HS-5 (cell line): ENCODE measurements around the gene MIA3.
A peak's percentile ranks its signal among the peaks of the same experiment; 100 is the strongest.
"Not testable (repeated sequence)": the region's sequence is repeated elsewhere in the genome, so short reads cannot be mapped to it uniquely, and the experiment has no call there.

ENCODE experiments used
- DNase-seq: peaks from one replicate; pipeline ENCODE4 v3.0.0-alpha.2; 2012; ENCODE audit warnings: low read depth

The MIA3 gene

DNA sequence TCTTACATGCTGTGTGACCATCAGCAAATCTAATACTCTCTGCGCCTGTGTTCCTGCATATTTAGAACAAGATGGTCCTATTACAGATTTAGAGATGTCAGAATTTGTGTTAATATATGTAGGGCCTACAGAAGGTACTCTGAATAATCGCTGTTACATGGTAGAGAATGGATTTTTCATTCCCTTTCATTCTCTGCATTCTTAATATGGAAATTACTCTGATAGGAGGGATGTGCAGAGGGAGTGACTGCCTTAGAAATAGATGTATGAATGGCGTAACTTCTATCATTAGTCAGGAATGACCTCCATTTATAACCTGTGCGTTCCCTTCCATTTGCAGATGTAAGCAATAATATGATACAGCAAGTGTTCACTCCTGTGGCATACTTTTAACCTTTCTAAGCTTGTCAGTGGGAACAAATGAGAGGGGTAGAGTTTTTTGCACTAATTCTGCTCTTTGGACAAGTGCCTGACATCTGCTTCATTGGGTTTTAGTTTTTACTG is 45.6 kb downstream of the MIA3 start:
- DNase-seq: no peak

DNA sequence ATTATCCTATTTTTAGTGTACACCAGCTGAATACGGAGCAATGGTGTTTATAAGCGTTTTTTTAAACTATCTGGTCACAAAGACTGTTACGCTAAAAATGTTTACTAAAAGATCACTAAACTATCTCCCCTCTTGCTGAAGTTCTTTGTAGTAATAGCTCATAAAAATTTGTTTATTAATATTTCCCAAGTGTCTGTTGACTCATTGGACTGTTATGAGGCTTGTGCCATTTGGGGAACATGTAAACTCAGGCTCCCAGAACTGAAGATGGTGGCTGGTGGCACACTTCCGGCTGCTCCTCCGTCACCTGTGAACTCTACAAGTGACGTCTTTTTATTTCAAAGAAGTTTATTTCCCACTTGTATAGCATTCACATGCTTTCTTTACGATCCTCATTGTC is 48.1 kb downstream of the MIA3 start:
- no peak for DNase-seq

DNA sequence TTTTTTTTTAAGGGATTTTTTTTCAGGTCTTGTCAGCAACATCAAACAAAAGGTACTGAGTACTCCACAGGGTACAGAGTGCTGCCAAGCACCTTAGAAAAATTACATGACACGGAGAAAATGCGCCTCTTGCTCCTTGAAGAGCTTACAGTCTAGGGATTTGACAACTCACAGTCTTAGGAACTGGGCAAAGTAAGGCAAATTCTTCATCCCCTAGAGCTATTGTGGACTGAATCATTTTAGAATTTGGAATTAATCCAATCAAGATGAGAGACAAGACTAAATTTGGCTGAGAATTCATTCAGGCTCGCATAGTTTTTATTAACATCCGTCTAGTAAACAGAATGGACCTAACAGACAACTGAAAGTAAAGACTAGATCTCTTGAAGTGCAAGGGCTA is 50.3 kb downstream of the MIA3 start:
- DNase-seq: not testable (repeated sequence)

DNA sequence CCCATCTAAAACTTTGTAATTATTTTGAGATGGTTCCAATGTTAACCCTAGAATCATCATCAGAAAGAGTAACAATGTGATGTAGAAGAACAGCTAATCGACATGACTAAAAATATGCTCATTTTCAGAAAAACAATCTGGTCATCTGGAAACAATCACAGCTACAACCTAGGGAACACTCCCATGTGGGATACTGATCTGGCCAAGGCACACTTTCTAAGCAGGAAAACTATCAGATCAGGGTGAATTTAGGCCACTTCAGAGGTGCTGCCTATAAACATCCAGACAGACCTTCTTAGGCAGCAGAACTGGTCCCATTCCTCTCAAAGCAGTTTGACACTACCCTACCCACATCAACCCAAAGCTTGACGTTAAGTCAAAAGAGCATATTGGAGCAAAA is 51.2 kb downstream of the MIA3 start:
- not testable (repeated sequence) for DNase-seq

DNA sequence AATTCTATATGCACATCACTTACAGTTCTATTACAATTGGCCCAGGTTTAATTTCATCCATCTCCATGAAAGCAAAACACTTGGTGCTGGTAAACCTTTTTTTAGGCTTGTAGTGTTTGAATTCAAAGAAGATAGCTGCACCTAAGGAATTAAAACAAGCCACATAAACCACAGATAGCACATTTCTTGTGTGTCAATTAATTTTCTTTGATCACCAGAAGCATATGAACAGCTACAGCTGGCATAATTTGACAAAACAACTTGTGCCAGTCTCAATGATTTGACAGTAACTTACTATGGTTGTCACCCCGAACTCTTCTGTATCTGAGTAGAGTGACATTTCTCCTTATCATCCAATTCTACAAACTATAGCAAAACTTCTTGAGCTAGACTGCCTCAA is 52.2 kb downstream of the MIA3 start:
- DNase-seq: no peak

DNA sequence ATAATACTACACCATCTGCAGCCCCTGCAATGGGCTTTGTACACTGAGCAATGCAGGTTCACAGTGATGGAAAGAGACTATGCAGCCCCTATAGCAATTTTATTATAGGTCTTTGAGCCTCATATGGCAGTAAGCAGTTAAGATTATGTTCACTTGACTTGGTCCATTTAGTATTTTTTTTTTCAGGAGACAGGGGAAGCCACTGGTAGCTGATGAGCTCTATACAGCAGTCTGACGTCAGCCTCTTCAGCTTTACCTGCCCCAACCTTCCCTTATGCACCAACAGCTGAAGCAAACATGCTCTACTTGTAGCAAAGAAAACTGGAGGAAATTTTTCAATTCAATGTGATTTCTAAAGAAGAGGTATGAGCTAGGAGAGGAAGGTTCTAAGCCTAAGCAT is 62.2 kb downstream of the MIA3 start:
- no peak for DNase-seq

DNA sequence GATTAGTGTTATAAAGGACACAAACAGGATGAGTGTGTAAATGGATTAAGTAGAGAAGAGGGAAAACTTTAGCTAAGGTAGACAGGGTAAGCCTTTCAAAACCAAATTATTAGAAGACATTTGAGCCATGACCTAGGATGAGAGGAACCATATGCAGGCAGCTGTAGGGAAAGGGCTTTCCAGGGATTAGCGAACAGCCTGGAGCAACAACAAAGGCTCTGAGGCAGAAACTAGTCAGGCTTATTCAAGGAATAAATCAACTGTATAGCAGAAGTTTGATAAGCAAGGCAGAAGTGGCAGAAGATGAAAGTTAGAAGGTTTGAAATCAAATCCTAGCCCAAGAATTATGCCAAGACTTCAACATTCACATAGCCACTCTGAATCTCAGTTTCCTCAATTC is 73.1 kb downstream of the MIA3 start:
- DNase-seq: no peak

DNA sequence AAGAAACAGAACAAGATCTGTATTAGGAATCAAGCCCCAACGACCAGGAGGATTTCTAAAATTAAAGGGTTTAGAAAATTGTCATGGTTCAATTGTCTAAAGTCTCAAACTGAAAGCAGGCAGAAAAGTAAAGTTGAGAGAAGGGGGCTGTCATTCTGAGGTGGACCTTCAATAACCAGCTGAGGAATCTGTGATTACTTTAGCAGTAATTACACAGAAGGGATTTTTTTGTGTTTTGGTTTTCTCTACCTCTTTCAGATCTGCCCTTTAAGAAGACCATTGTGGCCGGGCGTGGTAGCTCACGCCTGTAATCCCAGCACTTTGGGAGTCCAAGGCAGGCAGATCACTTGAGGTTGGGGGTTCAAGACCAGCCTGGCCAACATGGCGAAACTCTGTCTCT is 77.0 kb downstream of the MIA3 start:
- no peak for DNase-seq

DNA sequence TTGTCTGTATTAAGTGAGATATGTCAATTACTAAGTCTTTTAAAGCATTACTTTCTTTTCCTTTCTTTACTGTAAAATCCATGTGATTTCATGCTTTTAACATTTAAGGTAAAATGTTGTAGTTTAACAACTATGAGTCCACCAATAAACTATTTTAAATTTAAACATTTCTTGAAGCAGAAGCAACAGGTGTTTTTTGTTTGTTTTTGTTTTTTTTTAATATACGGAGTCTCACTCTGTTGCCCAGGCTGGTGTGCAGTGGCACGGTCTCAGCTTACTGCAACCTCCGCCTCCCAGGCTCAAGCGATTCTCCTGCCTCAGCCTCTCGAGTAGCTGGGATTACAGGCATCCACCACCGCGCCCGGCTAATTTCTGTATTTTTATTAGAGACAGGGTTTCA is 78.8 kb downstream of the MIA3 start:
- no peak for DNase-seq

DNA sequence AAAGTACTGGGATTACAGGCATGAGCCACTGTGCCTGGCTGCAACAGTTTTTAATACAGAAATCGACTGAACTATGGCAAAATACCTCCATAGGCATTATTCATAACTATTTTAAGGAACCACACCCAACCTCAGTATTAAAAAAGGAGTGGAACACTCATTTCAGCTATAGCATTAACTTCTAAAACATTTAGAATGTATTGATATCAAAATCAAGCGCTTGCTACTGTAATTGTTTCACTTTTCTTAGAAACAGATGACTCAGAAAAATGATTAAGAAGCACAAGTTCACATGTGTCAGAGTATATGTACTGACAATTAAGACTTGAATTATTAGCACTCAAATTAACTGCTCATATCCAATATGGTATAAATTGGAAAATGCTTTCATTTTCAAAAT is 79.3 kb downstream of the MIA3 start:
- no peak for DNase-seq

DNA sequence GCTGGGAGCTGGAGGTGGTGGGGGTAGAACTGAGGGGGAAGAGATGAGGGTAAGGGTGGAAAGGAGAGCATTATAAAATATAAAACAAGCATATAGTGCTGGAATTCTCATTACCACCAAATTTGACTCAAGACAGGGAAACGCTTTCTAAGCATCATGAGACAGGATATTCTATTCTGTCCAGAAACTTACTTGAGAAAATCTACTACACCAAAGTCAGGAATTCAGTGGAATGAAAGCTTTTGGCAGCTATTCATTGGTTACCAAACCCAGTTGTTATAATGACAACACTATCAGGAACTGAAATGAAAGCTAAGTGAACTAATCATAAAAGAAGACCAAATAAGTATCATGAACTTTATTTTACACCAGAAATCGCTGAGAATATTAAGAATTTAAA is 79.9 kb downstream of the MIA3 start:
- no peak for DNase-seq

DNA sequence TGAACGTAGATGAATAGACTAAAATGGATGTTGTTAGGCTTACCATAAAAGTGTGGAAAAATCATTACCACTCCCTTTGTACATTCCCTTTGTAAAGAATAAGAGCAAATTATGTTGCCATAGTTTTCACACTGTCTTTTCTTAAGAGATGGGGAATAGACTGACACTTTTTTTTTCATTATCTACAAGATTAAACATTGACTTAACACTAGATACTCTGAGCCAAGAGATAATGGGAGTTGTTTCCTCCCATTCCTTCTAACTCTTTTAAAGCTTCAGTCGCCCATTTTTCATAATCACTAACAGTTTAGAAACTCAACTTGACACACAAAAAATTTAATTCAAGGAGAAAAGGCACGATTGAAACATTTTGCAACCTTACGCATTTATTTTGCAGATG is 84.3 kb downstream of the MIA3 start:
- no peak for DNase-seq

DNA sequence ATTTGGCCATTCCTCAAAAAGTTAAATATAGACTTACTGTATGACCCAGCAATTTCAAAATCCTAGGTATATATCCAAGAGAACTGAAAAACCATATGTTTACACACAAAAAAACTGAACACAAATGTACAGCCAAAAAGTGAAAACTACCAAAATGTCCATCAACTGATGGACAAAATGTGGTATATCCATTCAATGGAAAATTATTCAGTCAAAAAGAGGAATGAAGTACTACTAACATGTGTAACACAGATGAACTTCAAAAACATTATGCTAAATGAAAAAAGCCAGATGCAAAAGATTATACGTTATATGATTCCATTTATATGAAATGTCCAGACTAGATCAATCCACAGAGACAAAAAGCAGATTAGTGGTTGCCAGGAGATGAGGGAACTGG is 86.4 kb downstream of the MIA3 start:
- DNase-seq: no peak

DNA sequence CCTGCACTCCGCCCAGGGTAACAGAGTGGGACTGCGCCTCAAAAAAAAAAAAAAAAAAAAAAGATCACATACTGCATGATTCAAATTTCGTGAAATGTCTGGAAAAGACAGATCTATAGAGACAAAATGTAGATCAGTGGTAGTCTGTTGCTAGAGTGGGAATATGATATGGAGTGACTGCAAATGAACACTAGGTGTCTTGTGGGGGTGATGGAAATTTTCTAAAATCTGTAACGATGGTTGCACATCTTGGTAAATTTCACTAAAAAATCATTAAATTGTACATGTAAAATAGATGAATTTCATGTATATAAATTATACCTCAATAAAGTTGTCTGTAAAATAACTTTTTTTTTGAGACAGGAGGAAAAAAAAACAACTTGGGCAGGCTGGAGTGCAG is 88.9 kb downstream of the MIA3 start:
- DNase-seq: no peak

DNA sequence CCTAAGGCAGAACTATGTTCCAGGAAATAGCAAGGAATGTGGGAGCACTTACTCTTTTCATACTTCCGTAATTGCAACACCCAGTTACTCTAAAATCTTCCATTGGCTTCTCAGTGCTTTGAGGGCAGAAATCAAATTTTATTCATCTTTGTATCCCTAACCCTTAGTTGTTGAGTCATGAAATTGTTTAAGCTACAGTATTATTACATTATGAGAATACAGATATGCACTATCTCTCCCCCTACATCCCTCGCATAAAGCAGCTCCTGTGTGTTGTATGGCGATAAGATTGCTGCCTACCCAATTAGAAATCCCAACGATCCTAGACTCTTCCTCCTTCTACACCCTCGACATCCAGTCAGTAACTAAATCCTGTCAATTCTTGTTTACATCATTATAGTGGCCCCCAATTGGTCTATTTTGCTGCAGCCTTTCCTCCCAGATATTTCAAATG is 91.8 kb downstream of the MIA3 start:
- DNase-seq: no peak

DNA sequence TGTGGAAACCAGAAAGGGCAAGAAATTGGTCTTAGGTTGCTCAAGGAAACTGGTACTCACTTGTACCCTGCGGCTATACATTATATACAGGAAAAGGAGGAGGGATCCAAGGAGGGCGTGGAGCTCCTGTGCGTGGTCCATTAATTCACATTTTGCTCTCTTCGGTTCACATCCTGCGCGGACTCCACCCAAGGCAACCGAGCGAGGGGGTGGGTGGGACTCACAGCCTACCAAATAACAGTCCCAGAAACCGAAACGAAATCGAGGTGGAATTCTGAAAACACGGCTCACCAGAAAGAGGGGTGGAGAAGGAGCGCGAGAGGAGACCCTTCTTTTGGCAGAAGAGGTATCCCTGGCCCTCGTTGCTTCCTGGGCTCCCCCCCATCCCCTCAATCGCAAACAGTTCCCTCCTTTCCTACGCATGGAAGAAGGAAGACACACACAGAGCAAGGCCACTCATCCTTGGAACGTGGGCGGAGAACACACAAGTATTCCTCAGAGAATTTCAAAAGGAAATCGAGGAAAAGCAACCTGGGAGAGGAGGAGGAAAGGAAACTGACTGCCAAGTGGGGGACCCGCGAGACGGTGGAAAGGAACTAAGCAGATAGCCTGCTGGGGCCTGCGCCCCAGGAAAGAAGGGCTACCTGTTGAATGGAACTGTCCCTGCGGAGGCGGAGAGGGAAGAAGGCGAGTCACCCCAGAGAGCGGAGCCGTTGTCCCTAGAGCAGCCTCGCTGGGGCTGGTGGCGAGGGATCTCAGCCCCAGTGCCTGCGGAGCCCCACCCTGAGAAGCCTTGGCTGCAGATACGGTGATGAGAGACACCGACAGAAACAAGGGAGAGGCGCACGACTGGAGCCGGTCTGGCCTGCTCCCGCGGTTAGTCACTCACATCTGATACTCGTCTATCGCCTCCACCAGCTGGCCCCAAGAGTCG is 93.7 kb downstream of the MIA3 start:
- peak; percentile 62 for DNase-seq

DNA sequence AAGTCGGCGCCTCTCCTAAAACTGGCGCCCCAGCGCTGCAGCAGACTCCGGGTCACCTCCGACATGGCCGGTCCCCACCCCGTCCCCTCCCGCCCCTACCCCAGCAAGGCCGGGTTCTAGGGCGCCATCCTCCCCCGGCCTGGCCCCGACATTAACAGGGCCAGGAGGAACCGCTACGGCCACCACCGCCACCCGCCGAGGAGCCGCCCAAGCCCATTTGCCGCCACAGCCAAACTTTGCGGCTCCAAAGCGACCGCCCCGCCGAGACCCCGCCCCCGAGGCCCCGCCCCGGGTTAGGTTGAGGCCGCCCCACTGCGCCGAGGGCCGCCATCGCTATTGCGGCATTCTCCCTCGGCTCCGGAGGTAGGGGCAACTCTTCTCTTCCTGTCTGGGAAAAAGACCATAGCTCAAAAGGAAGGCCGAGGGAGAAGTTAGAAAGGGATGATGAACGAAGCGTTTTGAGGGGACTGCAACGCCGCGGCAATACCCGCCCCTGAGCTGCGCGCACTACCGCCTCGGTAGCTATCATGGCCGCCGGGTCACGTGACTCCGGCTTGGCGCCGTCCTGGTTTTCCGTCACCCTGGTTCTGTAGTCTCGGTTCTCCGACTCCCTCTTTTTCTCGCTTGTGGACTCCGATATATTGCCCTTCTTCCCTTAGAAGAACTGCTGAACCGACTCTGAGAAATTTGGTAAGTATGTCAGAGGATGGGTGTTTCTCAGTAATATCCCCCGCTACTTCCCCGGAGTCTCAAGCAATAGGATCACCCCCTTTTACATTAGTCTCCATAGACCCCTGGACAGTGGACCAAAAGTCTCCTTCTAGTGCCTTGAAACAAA is 94.6 kb downstream of the MIA3 start, which contains the start of the genes AIDA and BROX:
Gene AIDA, minus strand, starts transcription at position 239 of the 838 bp plus-strand sequence. Its CDS starts 174 bp downstream, at position 65.
Gene BROX, plus strand, starts transcription at position 312 of the 838 bp plus-strand sequence. CDS start 3,136 bp downstream, outside the sequence.
- DNase-seq: peak; percentile 67

DNA sequence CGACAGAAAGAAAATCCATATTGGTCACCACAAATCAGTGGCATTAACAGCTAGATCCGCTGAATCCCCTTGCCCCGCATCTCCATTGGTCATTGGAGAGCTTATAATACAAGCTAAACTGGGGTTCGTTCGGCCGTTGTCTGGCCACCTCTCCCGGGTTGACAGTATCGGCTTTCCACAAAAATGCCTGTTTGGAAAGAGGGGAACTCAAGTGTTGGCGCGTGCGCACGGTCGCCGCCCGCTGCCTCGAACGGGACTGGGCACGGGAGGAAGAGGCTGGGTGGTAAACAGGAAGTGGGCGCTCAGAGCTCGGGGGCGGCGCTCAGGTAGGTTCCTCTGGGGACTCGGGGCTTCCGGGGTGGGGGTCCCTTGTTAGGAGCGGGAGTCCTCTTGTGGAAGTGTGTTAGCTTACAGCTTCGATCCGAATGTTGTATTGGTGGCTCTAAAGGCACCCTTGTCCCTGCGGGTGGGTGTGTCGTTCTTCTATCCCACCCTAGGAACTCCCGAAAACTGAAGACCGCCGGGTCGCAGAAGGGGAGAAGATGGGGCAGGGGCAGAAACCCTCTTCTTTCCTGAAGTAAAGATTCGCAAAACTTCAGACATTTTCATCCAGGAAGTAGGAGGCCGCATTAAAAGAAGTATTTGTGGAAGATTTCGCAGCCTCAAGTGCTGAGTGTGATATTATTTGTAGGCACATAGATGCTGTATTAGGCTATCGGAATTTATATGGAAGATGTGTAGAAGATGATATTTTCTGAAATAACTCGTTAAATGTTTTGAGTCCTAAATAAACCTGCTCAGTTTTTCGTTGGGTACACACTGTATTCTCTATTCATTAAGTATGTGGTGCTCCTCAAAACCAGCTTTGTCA is 95.4 kb downstream of the MIA3 start:
- DNase-seq: peak; percentile 74

DNA sequence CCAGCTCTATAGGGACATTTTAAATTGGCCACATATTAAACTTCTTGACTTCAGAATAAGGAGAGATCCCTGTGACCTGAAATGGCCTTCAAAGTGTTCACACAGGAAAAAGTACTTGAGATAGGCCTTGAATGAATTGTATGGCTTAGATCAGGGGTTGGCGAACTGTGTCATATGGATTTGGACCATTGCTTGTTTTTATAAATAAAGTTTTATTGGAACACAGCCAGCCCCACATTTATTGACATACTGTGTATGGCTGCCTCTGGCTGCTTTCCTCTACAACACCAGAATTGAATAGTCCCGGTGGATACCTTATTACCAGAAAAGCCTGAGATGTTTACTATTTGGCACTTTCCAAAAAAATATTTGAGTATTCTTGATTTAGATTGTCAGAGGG is 98.5 kb downstream of the MIA3 start:
- DNase-seq: no peak
